ENCODE measurements around the gene MCU. TPM values are rescaled to one million over a fixed set of nuclear protein-coding genes. Genes with fewer than 3 reads are reported as not detected.

MCU gene
- total RNA-seq, 1 donor from 2014 or later: 27.2 TPM

- TF ChIP-seq CTCF (conservative IDR thresholded peaks at IDR 0.05; ENCODE audit: low read depth, low read length): no peak
- DNase-seq (ENCODE audit: low read depth): no peak
- H3K4me3 ChIP-seq (ENCODE audit: low read depth, low read length): no peak overlapping the region
Observed at GRCh38 chr10:72879245-72879644, 187.3 kb downstream of the MCU start.

GRCh38 chr10:72881291-72881690 lies 189.3 kb downstream of the MCU start:
- DNase-seq (ENCODE audit: low read depth): no peak
- TF ChIP-seq CTCF (conservative IDR thresholded peaks at IDR 0.05; ENCODE audit: low read depth, low read length): no peak
- H3K4me3 ChIP-seq (ENCODE audit: low read depth, low read length): no peak overlapping the region

GRCh38 chr10:72883861-72884260 lies 191.9 kb downstream of the MCU start:
- no peak for DNase-seq (ENCODE audit: low read depth)
- TF ChIP-seq CTCF (conservative IDR thresholded peaks at IDR 0.05; ENCODE audit: low read depth, low read length): no peak
- H3K4me3 ChIP-seq (ENCODE audit: low read depth, low read length): no peak overlapping the region

GRCh38 chr10:72885953-72886352 lies 194.0 kb downstream of the MCU start:
- TF ChIP-seq CTCF (conservative IDR thresholded peaks at IDR 0.05; ENCODE audit: low read depth, low read length): no peak
- no peak for DNase-seq (ENCODE audit: low read depth)
- no peak overlapping the region for H3K4me3 ChIP-seq (ENCODE audit: low read depth, low read length)

- no peak for DNase-seq (ENCODE audit: low read depth)
- TF ChIP-seq CTCF (conservative IDR thresholded peaks at IDR 0.05; ENCODE audit: low read depth, low read length): no peak
- H3K4me3 ChIP-seq (ENCODE audit: low read depth, low read length): no peak overlapping the region
Observed at GRCh38 chr10:72886621-72887020, 194.7 kb downstream of the MCU start.

GRCh38 chr10:72887043-72887442 lies 195.1 kb downstream of the MCU start:
- no peak overlapping the region for H3K4me3 ChIP-seq (ENCODE audit: low read depth, low read length)
- no peak for TF ChIP-seq CTCF (conservative IDR thresholded peaks at IDR 0.05; ENCODE audit: low read depth, low read length)
- no peak for DNase-seq (ENCODE audit: low read depth)

- no peak for TF ChIP-seq CTCF (conservative IDR thresholded peaks at IDR 0.05; ENCODE audit: low read depth, low read length)
- no peak overlapping the region for H3K4me3 ChIP-seq (ENCODE audit: low read depth, low read length)
- DNase-seq (ENCODE audit: low read depth): no peak
Observed at GRCh38 chr10:72888151-72888638, 196.3 kb downstream of the MCU start.
